ENCODE results near the gene ZWILCH.

DNA sequence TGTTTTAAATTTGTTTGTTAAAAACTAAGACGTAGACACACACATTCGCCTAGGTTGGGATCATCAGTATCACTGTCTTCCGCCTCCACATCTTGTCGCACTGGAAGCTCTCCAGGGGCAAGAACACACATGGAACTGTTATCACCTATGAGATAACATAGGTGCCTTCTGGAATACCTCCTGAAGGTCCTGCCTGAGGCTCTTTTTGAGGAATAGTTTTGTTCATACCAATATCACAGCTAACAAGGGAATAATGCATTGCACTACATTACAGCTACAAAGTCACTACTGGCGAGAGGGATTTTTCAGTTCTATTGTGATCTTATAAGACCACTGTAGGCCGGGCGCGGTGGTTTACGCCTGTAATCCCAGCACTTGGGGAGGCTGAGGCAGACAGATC, 29.9 kb downstream of the ZWILCH start:
- TF ChIP-seq CTCF (IDR thresholded peaks at IDR 0.05; ENCODE audit: low read depth, low read length) (no peak), EZH2phosphoT487 (IDR thresholded peaks at IDR 0.05; ENCODE audit: low read depth) (no peak)
